ENCODE results near the gene RNF123. TPM values are rescaled to one million over a fixed set of nuclear protein-coding genes. Genes with fewer than 3 reads are reported as not detected.

The RNF123 gene
- total RNA-seq, 1 donor from 2014 or later = 17.6 TPM

DNA sequence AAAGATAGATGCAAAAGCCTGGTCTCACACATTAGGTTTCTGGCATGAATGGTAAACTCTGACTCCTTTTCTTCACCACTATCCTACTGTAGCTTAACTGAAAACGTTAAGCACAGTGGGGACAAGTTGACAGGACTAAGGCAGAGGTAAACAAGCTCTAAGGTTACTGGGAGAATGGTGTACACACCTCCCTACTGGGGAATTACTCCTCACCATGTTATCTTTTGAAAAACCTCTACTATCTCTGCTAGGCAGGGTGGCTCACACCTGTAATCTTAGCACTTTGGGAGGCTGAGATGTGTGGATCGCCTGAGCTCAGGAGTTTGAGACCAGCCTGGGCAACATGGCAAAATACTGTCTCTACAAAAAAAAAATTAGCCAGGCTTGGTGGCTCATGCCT, 67.8 kb downstream of the RNF123 start:
- Histone ChIP-seq H3K4me3 (ENCODE audit: low read depth, low read length) (no peak overlapping the region), H3K36me3 (ENCODE audit: control insufficient read depth, insufficient read depth, low read length) (no peaks in the 10 kb centered on the region), H3K27me3 (ENCODE audit: control insufficient read depth, insufficient read depth, low read length) (no peaks in the 10 kb centered on the region)
- DNase-seq (ENCODE audit: low read depth) (no peak), FAIRE-seq (no peak)
- TF ChIP-seq, protein P1, sequence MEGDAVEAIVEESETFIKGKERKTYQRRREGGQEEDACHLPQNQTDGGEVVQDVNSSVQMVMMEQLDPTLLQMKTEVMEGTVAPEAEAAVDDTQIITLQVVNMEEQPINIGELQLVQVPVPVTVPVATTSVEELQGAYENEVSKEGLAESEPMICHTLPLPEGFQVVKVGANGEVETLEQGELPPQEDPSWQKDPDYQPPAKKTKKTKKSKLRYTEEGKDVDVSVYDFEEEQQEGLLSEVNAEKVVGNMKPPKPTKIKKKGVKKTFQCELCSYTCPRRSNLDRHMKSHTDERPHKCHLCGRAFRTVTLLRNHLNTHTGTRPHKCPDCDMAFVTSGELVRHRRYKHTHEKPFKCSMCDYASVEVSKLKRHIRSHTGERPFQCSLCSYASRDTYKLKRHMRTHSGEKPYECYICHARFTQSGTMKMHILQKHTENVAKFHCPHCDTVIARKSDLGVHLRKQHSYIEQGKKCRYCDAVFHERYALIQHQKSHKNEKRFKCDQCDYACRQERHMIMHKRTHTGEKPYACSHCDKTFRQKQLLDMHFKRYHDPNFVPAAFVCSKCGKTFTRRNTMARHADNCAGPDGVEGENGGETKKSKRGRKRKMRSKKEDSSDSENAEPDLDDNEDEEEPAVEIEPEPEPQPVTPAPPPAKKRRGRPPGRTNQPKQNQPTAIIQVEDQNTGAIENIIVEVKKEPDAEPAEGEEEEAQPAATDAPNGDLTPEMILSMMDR (IDR thresholded peaks at IDR 0.05; ENCODE audit: insufficient read depth, low read length, severe bottlenecking) = no peak

GRCh38 chr3:49759226-49759625, 69.9 kb downstream of the RNF123 start:
- Histone ChIP-seq H3K36me3 (ENCODE audit: control insufficient read depth, insufficient read depth, low read length) (no peaks in the 10 kb centered on the region), H3K4me3 (ENCODE audit: low read depth, low read length) (no peak overlapping the region), H3K27me3 (ENCODE audit: control insufficient read depth, insufficient read depth, low read length) (no peaks in the 10 kb centered on the region)
- DNase-seq (ENCODE audit: low read depth) (no peak), FAIRE-seq (no peak)
- TF ChIP-seq, protein P1 (IDR thresholded peaks at IDR 0.05; ENCODE audit: insufficient read depth, low read length, severe bottlenecking) = no peak

- Histone ChIP-seq H3K36me3 (ENCODE audit: control insufficient read depth, insufficient read depth, low read length) (no peaks in the 10 kb centered on the region), H3K4me3 (ENCODE audit: low read depth, low read length) (no peak overlapping the region), H3K27me3 (ENCODE audit: control insufficient read depth, insufficient read depth, low read length) (no peaks in the 10 kb centered on the region)
- TF ChIP-seq, protein P1 (IDR thresholded peaks at IDR 0.05; ENCODE audit: insufficient read depth, low read length, severe bottlenecking) = no peak
- DNase-seq (ENCODE audit: low read depth) (no peak), FAIRE-seq (no peak)
Measured at GRCh38 chr3:49761661-49762060, 72.3 kb downstream of the RNF123 start.

DNA sequence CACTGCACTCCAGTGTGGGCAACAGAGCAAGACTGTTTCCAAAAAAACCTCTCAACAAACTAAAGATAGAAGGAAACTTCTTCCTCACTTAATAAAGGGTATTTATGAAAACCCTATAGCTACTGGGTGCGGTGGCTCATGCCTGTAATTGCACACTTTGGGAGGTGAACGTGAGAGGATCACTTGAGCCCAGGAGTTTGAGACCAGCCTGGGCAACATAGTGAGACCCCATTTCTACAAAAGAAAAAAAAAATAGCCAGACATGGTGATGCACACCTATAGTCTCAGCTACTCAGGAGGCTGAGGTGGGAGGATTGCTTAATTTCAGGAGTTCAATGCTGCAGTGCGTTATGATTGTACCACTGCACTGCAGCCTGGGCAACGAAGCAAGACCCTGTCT, 74.6 kb downstream of the RNF123 start:
- H3K36me3 ChIP-seq (ENCODE audit: control insufficient read depth, insufficient read depth, low read length) = no peaks in the 10 kb centered on the region

DNA sequence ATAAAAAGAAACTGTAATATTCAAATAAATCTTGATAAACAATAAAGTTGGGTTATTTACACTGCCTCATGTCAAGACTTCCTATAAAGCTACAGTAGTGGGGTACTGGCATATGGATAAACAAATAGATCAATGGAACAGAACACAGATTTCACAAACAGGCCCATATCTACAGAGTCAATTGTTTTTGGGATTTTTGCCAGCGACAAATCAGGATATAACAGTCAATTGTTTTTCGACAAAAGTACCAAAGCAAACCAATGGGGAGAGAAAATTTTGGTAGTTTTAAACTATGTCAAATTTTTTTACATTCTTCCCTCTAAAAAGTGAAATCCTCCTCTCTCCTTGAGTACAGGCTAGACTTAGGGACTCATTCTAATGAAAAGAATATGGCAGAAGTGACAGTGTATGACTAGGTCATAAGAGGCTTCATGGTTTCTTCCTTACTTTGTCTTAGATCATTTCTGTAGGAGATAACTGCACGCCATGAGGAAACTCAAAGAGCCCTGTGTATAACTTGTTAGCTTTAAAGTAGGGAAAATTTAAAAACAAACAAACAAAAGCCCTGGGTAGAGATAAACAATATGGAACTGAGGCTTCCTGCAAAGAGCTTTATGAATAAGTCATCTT, 80.0 kb downstream of the RNF123 start:
- FAIRE-seq (no peak), DNase-seq (ENCODE audit: low read depth) (no peak)
- TF ChIP-seq, protein P1 (IDR thresholded peaks at IDR 0.05; ENCODE audit: insufficient read depth, low read length, severe bottlenecking) = no peak
- H3K36me3 ChIP-seq (ENCODE audit: control insufficient read depth, insufficient read depth, low read length) = no peaks in the 10 kb centered on the region
- H3K4me3 ChIP-seq (ENCODE audit: low read depth, low read length) = no peak overlapping the region
- no peaks in the 10 kb centered on the region for H3K27me3 ChIP-seq (ENCODE audit: control insufficient read depth, insufficient read depth, low read length)

More for the DNA sequence above, 74.6 kb downstream of the RNF123 start:
- H3K4me3 ChIP-seq (ENCODE audit: low read depth, low read length) = no peak overlapping the region
- TF ChIP-seq, protein P1 (IDR thresholded peaks at IDR 0.05; ENCODE audit: insufficient read depth, low read length, severe bottlenecking) = no peak
- FAIRE-seq (no peak), DNase-seq (ENCODE audit: low read depth) (no peak)
- H3K27me3 ChIP-seq (ENCODE audit: control insufficient read depth, insufficient read depth, low read length) = no peaks in the 10 kb centered on the region

DNA sequence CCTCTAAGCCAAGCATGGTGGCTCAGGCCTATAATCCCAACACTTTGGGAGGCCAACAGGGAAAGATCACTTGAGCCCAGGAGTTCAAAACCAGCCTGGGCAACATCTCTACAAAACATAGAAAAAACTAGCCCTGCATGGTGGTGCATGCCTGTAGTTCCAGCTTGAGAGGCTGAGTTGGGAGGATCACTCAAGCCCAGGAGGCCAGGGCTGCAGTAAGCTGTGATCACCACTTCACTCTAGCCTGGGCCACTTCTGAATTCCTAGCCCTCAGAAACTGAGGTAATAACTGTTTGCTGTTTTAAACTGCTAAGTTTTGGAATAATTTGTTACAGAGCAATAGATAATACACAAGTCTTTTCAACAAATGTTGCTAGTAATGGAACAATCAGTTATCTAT, 80.6 kb downstream of the RNF123 start:
- H3K27me3 ChIP-seq (ENCODE audit: control insufficient read depth, insufficient read depth, low read length) = no peaks in the 10 kb centered on the region
- H3K36me3 ChIP-seq (ENCODE audit: control insufficient read depth, insufficient read depth, low read length) = no peaks in the 10 kb centered on the region
- no peak for FAIRE-seq
- DNase-seq (ENCODE audit: low read depth) = no peak
- no peak overlapping the region for H3K4me3 ChIP-seq (ENCODE audit: low read depth, low read length)
- TF ChIP-seq, protein P1 (IDR thresholded peaks at IDR 0.05; ENCODE audit: insufficient read depth, low read length, severe bottlenecking) = no peak
